H1 (cell line): ENCODE results near the gene PTPRE. TPM values are rescaled to one million over a fixed set of nuclear protein-coding genes. Genes with fewer than 3 reads are reported as not detected.

Experiments used
- CTCF ChIA-PET: fragments of 300-600 bp; sonication (Branson Sonifier 250); formaldehyde crosslinking; loops from one replicate; lab custom pipeline; 2021; ENCODE audit not compliant: partially characterized antibody; lab: Charles Lee
- POLR2A ChIA-PET: fragments of 300-600 bp; sonication (Branson Sonifier 250); formaldehyde crosslinking; loops from one replicate; lab custom pipeline; 2021; ENCODE audit warnings: inconsistent platforms; ENCODE audit not compliant: partially characterized antibody; lab: Charles Lee
- DNase-seq, 2 experiments: peaks; one replicate each; pipeline versions ENCODE4 v3.0.0 to v3.0.0-alpha.2; 2010 to 2022; ENCODE audit warnings: low spot score in 2 of 2, low read depth in 1 of 2, mixed read lengths in 1 of 2
- FAIRE-seq: peaks from 2 replicates; lab custom pipeline; 2011; peaks lifted over from hg19 to GRCh38; lab: Jason Lieb, UNC
- H2AFZ ChIP-seq: 2 replicates; pipeline ENCODE4 v1.8.1; 2012; ENCODE audit warnings: low read length, inconsistent platforms
- H2AK5ac ChIP-seq: 2 replicates; pipeline ENCODE4 v1.6.1; 2013; ENCODE audit warnings: low read depth, low read length
- H2BK120ac ChIP-seq: replicated peaks from 2 replicates; pipeline ENCODE3; 2013; ENCODE audit warnings: low read depth, low read length, inconsistent platforms
- H2BK12ac ChIP-seq: 2 replicates; pipeline ENCODE4 v1.6.1; 2013; ENCODE audit warnings: low read depth, low read length
- H2BK15ac ChIP-seq: 2 replicates; pipeline ENCODE4 v1.6.1; 2013; ENCODE audit warnings: low read length
- H2BK20ac ChIP-seq: 2 replicates; pipeline ENCODE4 v1.6.1; 2013; ENCODE audit warnings: low read length
- H2BK5ac ChIP-seq: 2 replicates; pipeline ENCODE4 v1.6.1; 2013; ENCODE audit warnings: low read depth, low read length
- H3K14ac ChIP-seq: 2 replicates; pipeline ENCODE4 v1.6.1; 2013; ENCODE audit warnings: inconsistent platforms; ENCODE audit not compliant: insufficient read length
- H3K18ac ChIP-seq: 2 replicates; pipeline ENCODE4 v1.6.1; 2013; ENCODE audit warnings: low read length; ENCODE audit errors: extremely low read depth
- H3K23ac ChIP-seq: 2 replicates; pipeline ENCODE4 v1.6.1; 2013; ENCODE audit warnings: inconsistent platforms; ENCODE audit not compliant: insufficient read length
- H3K23me2 ChIP-seq: 2 replicates; pipeline ENCODE4 v1.6.1; 2013; ENCODE audit warnings: low read depth, low read length
- H3K27ac ChIP-seq: 2 replicates; pipeline ENCODE4 v1.6.1; 2011; ENCODE audit warnings: low read depth, low read length, inconsistent platforms
- H3K27me3 ChIP-seq, 4 experiments: replicated peaks in 1 of 4; 1 replicate in 1 of 4; 2 replicates in 3 of 4; pipeline versions ENCODE4 v1.6.1 to v1.8.1; 2011 to 2013; ENCODE audit warnings: low read length in 3 of 4, mild to moderate bottlenecking in 3 of 4, inconsistent platforms in 2 of 4, mixed read lengths in 2 of 4, moderate library complexity in 1 of 4; ENCODE audit not compliant: control insufficient read depth in 3 of 4, insufficient read depth in 3 of 4; ENCODE audit errors: extremely low read depth in 1 of 4
- H3K36me3 ChIP-seq, 4 experiments: 2 replicates each; pipeline versions ENCODE4 v1.6.1 to v1.8.1; 2011 to 2013; ENCODE audit warnings: mild to moderate bottlenecking in 4 of 4, low read length in 3 of 4, moderate library complexity in 2 of 4, control low read depth in 1 of 4, inconsistent platforms in 1 of 4; ENCODE audit not compliant: insufficient read depth in 4 of 4, control insufficient read depth in 2 of 4
- H3K4ac ChIP-seq: replicated peaks from 2 replicates; pipeline ENCODE3; 2013; ENCODE audit warnings: low read length, low read depth, mixed read lengths, inconsistent platforms; ENCODE audit not compliant: insufficient read length
- H3K4me1 ChIP-seq, 4 experiments: replicated peaks in 1 of 4; 1 replicate in 1 of 4; 2 replicates in 3 of 4; pipeline versions ENCODE4 v1.6.1 to v1.8.1; 2011 to 2013; ENCODE audit warnings: low read length in 3 of 4, inconsistent platforms in 2 of 4, mixed read lengths in 1 of 4; ENCODE audit not compliant: insufficient read depth in 4 of 4, control insufficient read depth in 3 of 4
- H3K4me2 ChIP-seq, 2 experiments: 2 replicates each; pipeline versions ENCODE4 v1.6.1 to v1.8.1; 2011 to 2013; ENCODE audit warnings: low read depth in 2 of 2, low read length in 2 of 2, control low read depth in 1 of 2, inconsistent platforms in 1 of 2, mild to moderate bottlenecking in 1 of 2; ENCODE audit not compliant: insufficient read depth in 1 of 2
- H3K4me3 ChIP-seq, 4 experiments: fragments of 200-600, 300-600 bp in 1 of 4; sonication (generic), shearing (Covaris generic), sonication (Bioruptor Twin) in 1 of 4; 2 replicates each; pipeline versions ENCODE4 v1.5.1 to v1.8.1; 2011 to 2016; ENCODE audit warnings: low read length in 4 of 4, low read depth in 3 of 4, control low read depth in 2 of 4, inconsistent platforms in 2 of 4, mild to moderate bottlenecking in 2 of 4, mixed read lengths in 1 of 4, moderate library complexity in 1 of 4; ENCODE audit not compliant: insufficient read depth in 2 of 4; ENCODE audit errors: extremely low read depth in 1 of 4
- H3K56ac ChIP-seq: replicated peaks from 2 replicates; pipeline ENCODE3; 2013; ENCODE audit warnings: low read depth, mild to moderate bottlenecking, mixed read lengths, low read length, inconsistent platforms; ENCODE audit not compliant: insufficient read length
- H3K79me1 ChIP-seq: 2 replicates; pipeline ENCODE4 v1.6.1; 2013; ENCODE audit warnings: low read depth, low read length, control low read depth
- H3K79me2 ChIP-seq, 2 experiments: 2 replicates each; pipeline versions ENCODE4 v1.6.1 to v1.8.1; 2012 to 2013; ENCODE audit warnings: low read length in 2 of 2, mild to moderate bottlenecking in 2 of 2, inconsistent platforms in 1 of 2; ENCODE audit not compliant: insufficient read depth in 2 of 2, control insufficient read depth in 1 of 2
- H3K9ac ChIP-seq, 4 experiments: replicated peaks in 1 of 4; 1 replicate in 1 of 4; 2 replicates in 3 of 4; pipeline versions ENCODE4 v1.6.1 to v1.8.1; 2011 to 2013; ENCODE audit warnings: low read depth in 3 of 4, low read length in 3 of 4, control low read depth in 2 of 4, mild to moderate bottlenecking in 2 of 4, moderate library complexity in 2 of 4, inconsistent platforms in 1 of 4; ENCODE audit errors: extremely low read depth in 1 of 4
- H3K9me3 ChIP-seq, 2 experiments: 2 replicates each; pipeline versions ENCODE4 v1.6.1 to v1.8.1; 2012 to 2013; ENCODE audit warnings: mild to moderate bottlenecking in 2 of 2, moderate library complexity in 2 of 2, control low read depth in 1 of 2, inconsistent platforms in 1 of 2, low read depth in 1 of 2, low read length in 1 of 2, mixed read lengths in 1 of 2; ENCODE audit not compliant: insufficient read depth in 2 of 2
- H4K20me1 ChIP-seq, 2 experiments: replicated peaks in 1 of 2; 2 replicates each; pipeline versions ENCODE3 to v1.8.1; 2011 to 2013; ENCODE audit warnings: inconsistent platforms in 2 of 2, low read length in 2 of 2, mild to moderate bottlenecking in 1 of 2; ENCODE audit not compliant: insufficient read depth in 2 of 2, control insufficient read depth in 1 of 2
- H4K5ac ChIP-seq: 2 replicates; pipeline ENCODE4 v1.6.1; 2013; ENCODE audit warnings: low read length, low read depth, mixed read lengths, inconsistent platforms; ENCODE audit not compliant: insufficient read length
- H4K8ac ChIP-seq: 2 replicates; pipeline ENCODE4 v1.8.0; 2013; ENCODE audit warnings: mild to moderate bottlenecking, moderate library complexity, low read length, inconsistent platforms; ENCODE audit not compliant: insufficient read depth; ENCODE audit errors: extremely low read depth
- H4K91ac ChIP-seq: replicated peaks from 2 replicates; pipeline ENCODE3; 2013; ENCODE audit warnings: low read length, mixed read lengths, inconsistent platforms; ENCODE audit not compliant: insufficient read length
- CHD2 ChIP-seq: IDR thresholded peaks from 2 replicates; pipeline ENCODE4 v1.6.1; 2012; ENCODE audit warnings: low read length, improper control_type of control experiment
- E2F6 ChIP-seq: IDR thresholded peaks from 2 replicates; pipeline ENCODE4 v1.6.1; 2012; ENCODE audit warnings: inconsistent platforms
- HDAC2 ChIP-seq, 2 experiments: fragments of 300-600 bp in 1 of 2; sonication (generic) in 1 of 2; IDR thresholded peaks; 2 replicates each; pipeline ENCODE4 v1.6.1; 2011 to 2012; ENCODE audit warnings: low read depth in 2 of 2, low read length in 2 of 2, mild to moderate bottlenecking in 2 of 2, moderate library complexity in 2 of 2, borderline replicate concordance in 1 of 2, inconsistent platforms in 1 of 2
- KDM1A ChIP-seq: fragments of 200-600, 300-600 bp; sonication (generic); IDR thresholded peaks from 2 replicates; pipeline ENCODE4 v1.7.1; 2016; ENCODE audit warnings: mild to moderate bottlenecking, low read length, borderline replicate concordance
- KDM4A ChIP-seq: IDR thresholded peaks from one replicate; pipeline ENCODE4 v1.7.1; 2012; ENCODE audit warnings: low read depth, mild to moderate bottlenecking, moderate library complexity, low read length, inconsistent platforms; ENCODE audit not compliant: severe bottlenecking
- POU5F1 ChIP-seq: IDR thresholded peaks from 2 replicates; pipeline ENCODE4 v1.6.1; 2011; ENCODE audit warnings: low read depth, mild to moderate bottlenecking, low read length, moderate library complexity
- RXRA ChIP-seq: IDR thresholded peaks from 2 replicates; pipeline ENCODE4 v1.6.1; 2011; ENCODE audit warnings: low read depth, mild to moderate bottlenecking, low read length, moderate library complexity; ENCODE audit not compliant: insufficient read depth
- SIRT6 ChIP-seq: IDR thresholded peaks from one replicate; pipeline ENCODE4 v1.7.1; 2012; ENCODE audit warnings: low read length, inconsistent platforms
- SP1 ChIP-seq: IDR thresholded peaks from 2 replicates; pipeline ENCODE4 v1.6.1; 2011; ENCODE audit warnings: low read depth, low read length
- YY1 ChIP-seq: IDR thresholded peaks from 2 replicates; pipeline ENCODE4 v1.6.1; 2011; ENCODE audit warnings: low read depth, mild to moderate bottlenecking, low read length
- WGBS, 2 experiments: shearing (Covaris generic) in 1 of 2; methylation state at CpG; one replicate each; pipeline versions ENCODE4 v1.1.6 to v1.1.7; 2013 to 2015; ENCODE audit warnings: low lambda C conversion rate in 2 of 2, mixed read lengths in 2 of 2, inconsistent platforms in 1 of 2, low coverage in 1 of 2, missing lambda C conversion rate in 1 of 2; ENCODE audit not compliant: insufficient replicate concordance in 2 of 2, insufficient coverage in 1 of 2, insufficient read length in 1 of 2; ENCODE audit errors: extremely low coverage in 1 of 2, missing lambda C conversion rate in 1 of 2; 5-methylcytosine and 5-hydroxymethylcytosine counted together
- polyA plus RNA-seq, 7 experiments: library from polyadenylated mRNA; depleted of rRNA in 3 of 7; stranded (reverse) in 5 of 7; unstranded in 2 of 7; fragments of >200 nt in 5 of 7; fragments of 200-250 nt in 2 of 7; gene quantifications; 1 replicate in 5 of 7; 2 replicates in 1 of 7; 4 replicates in 1 of 7; pipeline versions ENCODE4 v1.2.1 to v1.2.3, GENCODE V29; 2011 to 2013; ENCODE audit warnings: missing spikeins in 2 of 7, mixed read lengths in 2 of 7
- total RNA-seq: library from RNA; stranded (reverse); fragmentation: NEBNext Ultra II Directional; extraction: Animal tissue kit (Norgen Biotek cat#: 25700); gene quantifications from 2 replicates; pipeline ENCODE4 v1.2.1, GENCODE V29; 2021
- TF ChIP-seq, protein P1 (sequence below): IDR thresholded peaks from 2 replicates; pipeline ENCODE4 v1.6.1; 2012; ENCODE audit warnings: inconsistent platforms

PTPRE gene
- total and polyA plus RNA-seq, 2 of the 8 experiments (the other 6 are each of a cell fraction or from before 2014, with no cell fraction given), result 0.33 to 0.54 TPM

DNA sequence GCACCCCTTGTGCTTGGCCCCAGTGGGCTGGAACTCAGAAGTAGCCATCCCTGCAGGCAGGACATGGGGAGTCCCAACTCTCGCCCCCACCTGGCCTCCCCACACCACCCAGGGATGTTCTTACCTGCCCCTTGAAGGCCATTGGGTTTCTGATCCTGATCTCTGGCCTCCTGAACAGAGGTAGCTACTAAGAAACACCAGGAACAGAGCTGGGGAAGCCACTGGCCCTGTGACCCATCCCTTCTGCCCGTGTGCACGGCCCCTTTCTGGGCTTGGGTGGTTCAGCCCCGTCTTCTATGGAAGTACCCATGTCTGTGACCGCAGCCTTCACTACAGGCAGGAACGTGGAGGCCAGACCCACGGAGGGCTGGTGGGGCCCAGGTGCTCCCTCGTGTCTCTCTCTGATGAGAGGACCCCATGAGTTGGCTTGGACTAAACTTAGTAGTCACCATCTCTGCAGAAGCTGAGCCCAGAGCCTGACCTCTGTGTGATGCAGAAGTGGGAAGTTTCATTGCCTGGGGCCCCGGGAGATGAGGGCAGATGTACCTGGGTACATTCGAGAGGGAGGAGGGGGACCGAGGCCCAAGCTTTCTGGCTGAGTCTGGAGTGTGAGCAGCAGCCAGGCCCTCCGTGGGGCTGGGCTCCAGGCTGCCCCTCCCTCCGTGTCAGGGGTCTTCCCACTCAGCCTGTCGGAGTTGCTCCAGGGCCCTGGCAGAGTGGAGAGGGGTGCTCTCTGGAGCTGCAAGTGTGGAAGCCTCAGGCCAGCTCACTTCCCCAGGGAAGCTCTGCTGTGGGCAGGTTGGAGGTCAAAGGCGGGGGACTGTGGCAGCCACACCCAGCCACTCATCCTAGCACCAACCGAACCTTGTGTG is 138.3 kb downstream of the PTPRE start:
- H3K9me3 ChIP-seq, result no peaks in the 10 kb centered on the region
- no peak overlapping the region for H3K4ac ChIP-seq
- WGBS, 2 experiments, result 92% methylated on average over 14 of the region's 16 CpGs; no CpG with 5 or more reads in 1 of the 2 experiments
- H3K56ac ChIP-seq, result no peak overlapping the region
- H2BK15ac ChIP-seq, result no peak overlapping the region
- H3K27me3 ChIP-seq, result no peaks in the 10 kb centered on the region
- no peaks in the 10 kb centered on the region for H3K79me2 ChIP-seq
- no peaks in the 10 kb centered on the region for H3K79me1 ChIP-seq
- H3K4me1 ChIP-seq, result peaks cover 0 to 2% (median 0%) of the 10 kb centered on the region in 4 experiments; a peak in 2 of 7 replicates
- no peak overlapping the region for H3K4me3 ChIP-seq
- no peak overlapping the region for H3K9ac ChIP-seq
- H3K23me2 ChIP-seq, result peaks cover 2% of the 10 kb centered on the region; the same call in 1 of the 2 replicates
- H2BK20ac ChIP-seq, result no peak overlapping the region
- no peak overlapping the region for H4K5ac ChIP-seq
- FAIRE-seq (no peak), DNase-seq (no peak)
- H3K4me2 ChIP-seq, result no peak overlapping the region
- ChIA-PET POLR2A (no interaction called here), CTCF (interaction anchor here (0.5 to 4.6 kb wide), 4 partner anchors 10 to 34 kb away, joined by 3 to 57 read pairs (median 14); no protein-coding TSS in a partner anchor)
- H2AFZ ChIP-seq, result no peak overlapping the region
- H2AK5ac ChIP-seq, result no peak overlapping the region
- no peaks in the 10 kb centered on the region for H3K36me3 ChIP-seq
- H3K14ac ChIP-seq, result no peak overlapping the region
- H4K20me1 ChIP-seq, result no peaks in the 10 kb centered on the region
- no peak overlapping the region for H2BK120ac ChIP-seq
- 0 out of 2 replicates have a peak overlapping the region, but pooled peaks have one; percentile 32 for H4K8ac ChIP-seq
- H3K23ac ChIP-seq, result no peak overlapping the region
- no peak overlapping the region for H3K18ac ChIP-seq
- no peak overlapping the region for H2BK12ac ChIP-seq
- no peak overlapping the region for H3K27ac ChIP-seq
- H4K91ac ChIP-seq, result no peak overlapping the region
- no peak overlapping the region for H2BK5ac ChIP-seq
- TF ChIP-seq SIRT6 (no peak), E2F6 (no peak), CHD2 (no peak), RXRA (no peak), KDM4A (no peak), POU5F1 (no peak), SP1 (no peak), HDAC2 (IDR thresholded peaks at IDR 0.05; ENCODE audit: borderline replicate concordance in 1 of 2, low read depth in 2 of 2, low read length in 2 of 2) (no peak), KDM1A (no peak), YY1 (no peak)
- TF ChIP-seq, protein P1, sequence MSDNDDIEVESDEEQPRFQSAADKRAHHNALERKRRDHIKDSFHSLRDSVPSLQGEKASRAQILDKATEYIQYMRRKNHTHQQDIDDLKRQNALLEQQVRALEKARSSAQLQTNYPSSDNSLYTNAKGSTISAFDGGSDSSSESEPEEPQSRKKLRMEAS, result no peak
